ENCODE results near the gene EI24. TPM values are rescaled to one million over a fixed set of nuclear protein-coding genes. Genes with fewer than 3 reads are reported as not detected.

The EI24 gene
- total and polyA plus RNA-seq, 2 of the 8 experiments (the other 6 are each of a cell fraction or from before 2014, with no cell fraction given), result 135 to 264 TPM

DNA sequence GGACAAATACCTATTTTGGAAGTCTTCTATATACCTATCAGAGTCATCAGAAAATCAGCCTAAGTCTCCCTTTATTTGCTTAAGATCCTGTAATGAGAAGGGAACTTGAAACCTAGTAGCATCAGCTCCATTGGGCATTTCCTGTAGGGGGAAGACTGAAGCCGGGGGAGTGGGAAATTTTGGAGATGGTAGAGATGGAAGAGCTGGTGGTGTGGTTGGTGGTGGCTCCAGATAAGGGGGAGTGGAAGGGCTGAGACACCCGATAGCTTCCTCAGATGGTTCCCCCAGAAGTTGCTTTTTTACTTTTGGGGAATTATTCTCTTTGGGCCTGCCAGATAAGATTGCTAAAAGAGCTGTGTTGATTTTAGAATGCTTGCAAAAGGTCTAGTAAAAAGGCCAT lies 16.4 kb upstream of the EI24 start (continued):
- no peak for TF ChIP-seq EP300 (IDR thresholded peaks at IDR 0.05; ENCODE audit: borderline replicate concordance in 1 of 2, low read depth in 2 of 2, low read length in 2 of 2)
- no peak for TF ChIP-seq EZH2 (IDR thresholded peaks at IDR 0.05; ENCODE audit: low read depth, low read length, severe bottlenecking)
- TF ChIP-seq E2F6 (IDR thresholded peaks at IDR 0.05), result no peak
- no peak for TF ChIP-seq TCF12 (IDR thresholded peaks at IDR 0.05; ENCODE audit: low read depth, low read length)
- no peak for TF ChIP-seq BRCA1 (IDR thresholded peaks at IDR 0.05; ENCODE audit: low read depth, low read length)
- TF ChIP-seq FOSL1 (IDR thresholded peaks at IDR 0.05; ENCODE audit: insufficient read depth, low read depth, low read length), result no peak
- no peak for TF ChIP-seq CHD2 (IDR thresholded peaks at IDR 0.05; ENCODE audit: low read length)
- no peak for TF ChIP-seq EGR1 (IDR thresholded peaks at IDR 0.05; ENCODE audit: borderline replicate concordance, low read depth, low read length)

Data from H1 (cell line).